Astrocyte of the spinal cord (primary cell): Measurements from ENCODE around the gene TRIM3.

Source experiments
- DNase-seq: peaks from one replicate; pipeline ENCODE4 v3.0.0; 2011; ENCODE audit warnings: low read depth, low spot score
- H3K4me3 ChIP-seq: 2 replicates; pipeline ENCODE4 v1.5.1; 2011; ENCODE audit warnings: low read depth, mild to moderate bottlenecking, low read length, moderate library complexity
- CTCF ChIP-seq: IDR thresholded peaks from 2 replicates; pipeline ENCODE4 v1.5.1; 2012; ENCODE audit warnings: low read depth, mild to moderate bottlenecking, low read length, inconsistent platforms
- in situ Hi-C: cut with HindIII; loops from 2 replicates; pipeline ENCODE4 v1.10.0; 2017; ENCODE audit warnings: low sequenced_read_pairs

Gene TRIM3

GRCh38 chr11:6456361-6457073, 17.2 kb downstream of the TRIM3 start:
- DNase-seq: no peak
- no peak for TF ChIP-seq CTCF
- in situ Hi-C loops: no loop called here
- no peak overlapping the region for H3K4me3 ChIP-seq

- H3K4me3 ChIP-seq: no peak overlapping the region
- in situ Hi-C loops: no loop called here
- no peak for TF ChIP-seq CTCF
- DNase-seq: no peak
These were observed 18.7 kb downstream of the TRIM3 start for GRCh38 chr11:6455070-6455469.

- DNase-seq: no peak
- in situ Hi-C loops: no loop called here
- H3K4me3 ChIP-seq: no peak overlapping the region
- TF ChIP-seq CTCF: no peak
These were observed 20.6 kb downstream of the TRIM3 start for GRCh38 chr11:6453152-6453551.

- in situ Hi-C loops: no loop called here
- TF ChIP-seq CTCF: no peak
- H3K4me3 ChIP-seq: no peak overlapping the region
- no peak for DNase-seq
These were observed 21.5 kb downstream of the TRIM3 start for GRCh38 chr11:6452219-6452618.

- no peak for DNase-seq
- TF ChIP-seq CTCF: no peak
- no peak overlapping the region for H3K4me3 ChIP-seq
- in situ Hi-C loops: no loop called here
These were observed 25.2 kb downstream of the TRIM3 start for GRCh38 chr11:6448574-6448973.

GRCh38 chr11:6443269-6444003, 30.3 kb downstream of the TRIM3 start:
- no peak overlapping the region for H3K4me3 ChIP-seq
- TF ChIP-seq CTCF: peak; percentile 96
- peak; percentile 56 for DNase-seq
- in situ Hi-C loops: no loop called here
